NT2/D1 (cell line): ENCODE results near the gene DAPK1.

Experiments
- YY1 ChIP-seq: IDR thresholded peaks from 2 replicates; pipeline ENCODE4 v1.6.1; 2011; ENCODE audit not compliant: insufficient read length, insufficient read depth
- ZNF274 ChIP-seq: IDR thresholded peaks from 2 replicates; pipeline ENCODE4 v1.6.1; 2011; ENCODE audit warnings: mild to moderate bottlenecking, low read depth, low read length

GRCh38 chr9:87556821-87557220, 59.2 kb downstream of the DAPK1 start:
- TF ChIP-seq YY1 (no peak), ZNF274 (no peak)
